HG03280 (cell line): ENCODE measurements around the gene TP73.
A peak's percentile ranks its signal among the peaks of the same experiment; 100 is the strongest.

Source experiments
- ATAC-seq: cut with Tn5 transposase; IDR thresholded peaks from one replicate; pipeline ENCODE4 v1.9.1; 2021; ENCODE audit warnings: mild to moderate bottlenecking, moderate library complexity; ENCODE audit not compliant: unreplicated experiment

Gene TP73

DNA sequence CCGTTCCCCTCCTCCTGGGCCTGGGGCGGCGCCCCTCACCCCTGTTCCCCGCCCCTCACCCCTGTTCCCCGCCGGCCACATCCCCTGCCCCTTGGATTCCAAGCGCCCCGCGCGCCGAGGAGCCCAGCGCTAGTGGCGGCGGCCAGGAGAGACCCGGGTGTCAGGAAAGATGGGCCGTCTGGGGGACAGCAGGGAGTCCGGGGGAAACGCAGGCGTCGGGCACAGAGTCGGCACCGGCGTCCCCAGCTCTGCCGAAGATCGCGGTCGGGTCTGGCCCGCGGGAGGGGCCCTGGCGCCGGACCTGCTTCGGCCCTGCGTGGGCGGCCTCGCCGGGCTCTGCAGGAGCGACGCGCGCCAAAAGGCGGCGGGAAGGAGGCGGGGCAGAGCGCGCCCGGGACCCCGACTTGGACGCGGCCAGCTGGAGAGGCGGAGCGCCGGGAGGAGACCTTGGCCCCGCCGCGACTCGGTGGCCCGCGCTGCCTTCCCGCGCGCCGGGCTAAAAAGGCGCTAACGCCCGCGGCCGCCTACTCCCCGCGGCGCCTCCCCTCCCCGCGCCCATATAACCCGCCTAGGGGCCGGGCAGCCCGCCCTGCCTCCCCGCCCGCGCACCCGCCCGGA is at the start of gene TP73:
Gene TP73 (plus strand): TSS at position 587 of the 618 bp plus-strand sequence. CDS start 29,850 bp downstream, outside the sequence.
- ATAC-seq, result peak; percentile 37

DNA sequence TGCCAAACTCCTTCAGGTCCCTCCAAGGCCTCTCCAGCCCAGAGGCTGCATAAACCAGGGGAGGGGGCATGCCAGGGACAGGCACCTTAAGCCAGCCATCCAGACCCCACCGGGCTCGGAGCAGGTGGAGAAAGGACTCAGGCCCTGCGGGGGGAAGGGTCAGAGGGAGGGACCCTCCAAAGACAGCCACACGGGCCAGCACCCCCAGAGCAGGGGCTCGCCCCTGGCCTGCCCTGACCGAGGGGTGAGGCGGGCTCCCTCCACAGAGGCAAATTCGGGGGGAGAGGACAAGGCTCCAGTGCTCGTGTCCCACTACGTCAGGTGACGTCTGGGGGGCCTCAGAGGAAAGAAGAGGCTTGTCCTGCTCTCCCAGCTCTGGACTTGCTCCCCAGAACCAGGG is 49.2 kb upstream of the TP73 start:
- ATAC-seq, result no peak

DNA sequence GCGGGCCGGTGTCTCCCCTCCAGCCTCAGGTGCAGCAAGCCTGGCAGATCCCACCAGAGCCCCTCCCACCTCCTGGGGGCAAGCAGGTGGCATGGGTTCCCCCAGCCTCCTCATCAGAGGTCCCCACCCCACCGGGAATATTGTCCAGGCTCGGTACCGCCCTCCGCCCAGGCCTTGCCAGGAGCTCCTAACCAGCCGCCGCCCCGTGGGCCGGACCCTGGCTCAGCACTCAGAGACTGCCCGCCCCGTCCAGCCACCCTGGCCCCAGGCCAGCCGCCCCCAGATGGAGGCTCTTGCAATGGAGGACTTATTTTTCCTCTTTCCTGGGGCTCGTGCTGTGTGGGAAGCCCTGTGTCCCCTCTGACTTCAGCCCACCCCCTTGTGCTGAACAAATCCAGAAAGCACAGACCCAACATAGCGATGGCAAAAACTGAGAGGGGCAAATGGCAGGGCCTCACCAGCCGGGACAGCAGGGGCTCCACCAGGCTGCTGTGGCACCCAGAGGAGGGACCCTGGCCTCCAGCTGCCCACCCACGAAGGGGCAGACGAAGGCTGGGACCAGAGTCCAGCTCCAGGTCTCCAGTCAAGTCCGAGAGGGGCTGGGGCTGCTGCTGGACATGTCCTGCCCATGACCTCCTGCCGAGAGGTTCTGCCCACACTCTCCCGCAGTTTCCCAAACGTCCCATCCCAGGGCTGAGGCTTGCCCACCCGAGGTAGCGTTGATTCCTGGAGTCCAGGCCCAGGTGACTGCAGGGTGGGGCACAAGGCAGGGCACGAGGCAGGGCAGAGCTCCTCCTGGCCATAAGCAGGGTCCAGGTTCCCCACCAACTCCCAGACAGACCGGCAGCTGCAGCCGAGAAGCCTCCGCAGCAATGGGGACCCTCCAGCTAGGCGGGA is 48.5 kb upstream of the TP73 start:
- ATAC-seq, result no peak

DNA sequence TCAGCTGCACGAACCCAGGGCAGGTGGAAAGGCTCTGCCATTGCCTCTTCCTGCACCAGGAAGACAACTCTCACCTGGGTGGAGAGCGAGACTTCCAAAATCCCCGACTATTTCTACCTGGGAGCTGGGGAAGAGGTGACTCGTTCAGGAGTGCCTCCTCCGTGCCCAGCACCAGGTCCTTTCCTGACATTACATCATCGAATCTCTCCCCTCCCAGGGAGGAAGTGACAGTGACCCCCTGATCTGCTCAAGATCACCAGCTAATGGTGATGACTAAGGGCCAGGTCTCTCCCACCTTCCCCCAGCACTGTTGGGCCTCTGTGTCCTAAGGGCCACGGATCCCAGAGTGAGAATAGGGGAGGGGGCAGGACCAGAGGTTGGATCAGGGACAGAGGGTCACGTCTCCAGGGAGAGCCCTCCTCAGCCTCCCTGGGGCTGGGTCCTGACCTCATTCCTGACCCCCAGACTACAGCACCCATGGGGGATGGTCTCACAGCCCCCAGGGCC is 47.8 kb upstream of the TP73 start:
- no peak for ATAC-seq

DNA sequence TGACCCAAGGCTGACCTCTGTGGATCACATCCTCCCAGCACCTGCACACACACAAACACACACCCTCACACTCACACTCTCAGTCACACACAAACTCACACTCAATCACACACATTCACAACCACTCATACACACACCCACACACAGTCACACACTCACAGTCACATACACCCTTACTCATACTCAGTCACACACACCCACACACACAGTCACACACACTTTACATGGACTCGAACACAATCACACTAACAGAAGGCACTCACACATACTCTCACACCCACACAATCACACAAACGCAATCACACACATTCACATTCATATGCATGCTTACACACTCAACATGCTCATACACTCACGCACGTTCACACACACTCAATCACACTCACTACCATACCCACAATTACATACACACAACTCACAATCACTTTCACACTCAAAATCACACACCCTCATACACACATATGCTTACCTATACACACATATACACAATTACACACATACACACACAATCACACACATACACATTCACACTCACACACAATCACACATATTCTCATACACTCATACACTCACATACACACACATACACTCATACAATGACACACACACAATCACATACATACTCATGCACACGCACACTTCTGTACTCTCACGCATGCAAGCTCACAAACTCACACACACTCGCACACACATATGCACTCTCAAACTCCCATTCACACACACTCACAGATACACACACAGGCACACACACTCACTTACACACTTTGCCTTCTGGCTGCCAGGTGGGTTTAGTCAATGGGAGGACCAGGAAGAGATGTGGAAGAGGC is 47.1 kb upstream of the TP73 start:
- no peak for ATAC-seq

- ATAC-seq, result no peak
Measured at GRCh38 chr1:3606779-3607702, 45.3 kb upstream of the TP73 start.

DNA sequence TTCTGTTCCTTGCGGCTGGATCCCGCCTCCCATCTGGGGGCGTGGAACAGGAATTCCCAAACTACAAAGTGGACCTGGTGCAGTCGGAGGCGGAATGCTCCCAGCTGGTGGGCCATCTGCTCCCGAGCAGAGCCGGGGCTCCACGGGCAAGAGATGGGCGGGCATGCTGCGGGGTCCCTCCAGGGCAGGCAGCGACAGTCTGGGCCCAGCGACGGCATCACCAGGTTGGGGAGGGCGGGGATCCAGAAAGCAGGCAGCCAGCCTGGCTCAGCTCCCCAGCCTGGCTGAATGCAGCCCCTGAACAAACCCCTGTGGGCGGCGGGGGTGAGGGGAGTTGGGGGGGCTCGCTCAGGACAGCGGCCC is 44.6 kb upstream of the TP73 start:
- no peak for ATAC-seq

- no peak for ATAC-seq
Measured at GRCh38 chr1:3608154-3608553, 44.2 kb upstream of the TP73 start.

GRCh38 chr1:3609016-3609768 is 43.1 kb upstream of the TP73 start:
- no peak for ATAC-seq

DNA sequence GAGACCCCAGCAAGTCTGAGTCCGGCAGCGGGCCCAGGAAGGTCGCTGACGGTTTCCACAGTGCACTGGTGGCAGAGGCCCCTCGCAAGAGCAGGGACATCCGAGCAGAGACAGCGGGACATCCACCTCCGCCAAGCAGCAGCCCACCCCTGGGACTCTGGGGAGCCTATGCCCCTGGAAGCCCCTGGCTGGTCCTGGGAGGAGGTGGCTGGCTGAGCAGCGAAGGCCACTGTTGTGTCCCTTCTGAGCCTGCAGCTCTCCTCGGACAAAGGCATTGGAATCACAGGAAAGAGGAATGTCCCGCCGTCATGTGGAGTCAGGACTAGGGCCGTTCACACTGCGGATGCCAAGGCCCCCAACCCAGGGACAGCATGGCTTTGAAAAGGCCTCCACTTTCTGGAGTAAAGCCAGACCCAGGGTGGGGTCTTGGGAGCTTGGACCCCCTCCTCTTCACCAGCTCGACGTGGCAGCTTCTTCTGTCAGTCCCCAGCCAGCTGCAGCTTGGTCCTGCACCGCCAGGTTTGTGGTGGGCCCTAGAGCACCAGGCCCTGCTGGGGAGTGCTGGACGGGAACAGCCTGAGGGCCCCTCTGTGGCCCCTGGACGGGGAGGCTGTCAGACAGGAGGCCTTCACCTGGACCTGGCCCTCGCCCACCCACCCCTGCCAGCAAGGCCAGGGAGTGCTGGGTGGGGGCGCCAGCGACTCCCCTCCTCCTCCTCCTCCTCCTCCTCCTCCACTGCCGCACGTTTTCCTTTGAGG is 42.4 kb upstream of the TP73 start:
- no peak for ATAC-seq

GRCh38 chr1:3610527-3611169 is 41.7 kb upstream of the TP73 start:
- no peak for ATAC-seq

- ATAC-seq, result no peak
Measured at GRCh38 chr1:3611170-3612019, 40.9 kb upstream of the TP73 start, which contains the start of gene MEGF6. Gene MEGF6 (minus strand): TSS chr1:3611508. CDS start chr1:3611268, 240 bp downstream.

- no peak for ATAC-seq
Measured at GRCh38 chr1:3612123-3612522, 40.2 kb upstream of the TP73 start.

- ATAC-seq, result no peak
Measured at GRCh38 chr1:3614755-3615742, 37.3 kb upstream of the TP73 start.

DNA sequence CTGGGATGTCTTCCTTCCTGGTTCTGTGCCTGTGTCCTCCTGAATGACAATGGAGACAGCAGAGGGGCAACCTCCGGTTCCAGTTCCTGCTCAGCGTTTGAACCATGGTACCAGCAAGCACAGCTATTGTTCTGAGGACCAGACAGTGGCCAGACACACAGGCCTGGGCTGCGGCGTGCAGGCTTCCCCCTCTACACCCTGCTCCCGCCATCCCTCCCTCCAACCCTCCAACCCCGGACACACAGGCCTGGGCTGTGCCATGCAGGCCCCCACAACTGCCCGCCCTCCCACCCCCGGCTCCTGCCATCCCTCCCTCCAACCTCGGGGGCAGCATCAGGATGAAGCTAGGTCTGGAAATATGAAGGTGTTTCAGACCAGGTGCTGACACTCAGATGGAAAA is 35.5 kb upstream of the TP73 start:
- ATAC-seq, result no peak

DNA sequence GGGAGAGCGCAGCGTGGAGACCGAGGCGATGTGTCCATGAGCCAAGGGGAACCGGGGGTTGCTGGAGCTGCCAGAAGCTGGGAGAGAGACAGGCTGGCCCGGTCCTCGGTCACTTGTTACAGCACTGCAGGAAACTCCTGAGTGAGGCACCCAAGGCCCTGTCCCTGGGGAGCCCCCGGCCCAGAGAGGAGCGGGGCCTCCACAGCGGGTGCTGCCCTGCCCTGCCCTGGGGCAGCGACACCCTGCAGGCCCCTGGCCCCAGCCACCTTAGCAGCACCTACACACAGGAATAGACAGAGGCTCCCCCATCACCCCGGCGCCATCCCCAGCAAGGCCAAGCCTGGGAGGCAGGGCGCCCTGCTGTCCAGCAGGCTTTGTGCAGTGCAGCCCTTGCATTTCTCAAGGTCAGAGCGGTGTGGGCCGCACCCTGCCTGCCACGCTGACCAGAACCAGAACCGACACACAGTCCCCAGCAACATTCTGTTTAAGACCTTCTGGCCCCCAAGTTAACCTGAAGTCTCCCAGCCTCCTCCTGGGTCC is 34.4 kb upstream of the TP73 start:
- no peak for ATAC-seq
